ENCODE measurements around the gene FGFR4.
A peak's percentile ranks its signal among the peaks of the same experiment; 100 is the strongest.
"Not testable (repeated sequence)": the region's sequence is repeated elsewhere in the genome, so short reads cannot be mapped to it uniquely, and the experiment has no call there.

FGFR4 gene

GRCh38 chr5:177086654-177087397, at the start of gene FGFR4:
Gene FGFR4, plus strand, starts transcription at chr5:177086915. Its CDS starts 2,688 bp downstream, at chr5:177089603.
- DNase-seq (ENCODE audit: low spot score), result peak; percentile 88

DNA sequence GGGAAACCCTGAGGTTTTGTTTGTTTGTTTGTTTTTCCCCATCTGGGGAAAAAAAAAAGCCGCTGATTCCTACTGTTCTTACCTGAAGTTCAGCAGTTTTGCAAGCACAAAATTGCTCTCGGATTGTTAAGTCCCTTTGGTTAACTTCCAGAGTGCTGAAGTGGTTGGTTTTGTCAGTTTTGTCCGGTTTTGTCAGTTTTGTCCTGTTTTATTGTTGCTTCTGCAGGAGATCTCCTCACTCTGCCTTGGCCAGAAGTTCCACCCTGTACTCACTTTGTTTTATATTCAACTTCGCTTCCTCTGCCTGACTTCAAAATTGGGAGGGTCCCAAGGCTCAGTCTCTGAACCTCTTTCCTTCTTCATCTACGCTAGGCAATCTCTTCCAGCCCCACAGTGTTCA, 49.8 kb upstream of the FGFR4 start:
- no peak for DNase-seq (ENCODE audit: low spot score)

GRCh38 chr5:177040814-177041420, 45.8 kb upstream of the FGFR4 start:
- no peak for DNase-seq (ENCODE audit: low spot score)

GRCh38 chr5:177041936-177042335, 44.8 kb upstream of the FGFR4 start:
- DNase-seq (ENCODE audit: low spot score), result no peak

DNA sequence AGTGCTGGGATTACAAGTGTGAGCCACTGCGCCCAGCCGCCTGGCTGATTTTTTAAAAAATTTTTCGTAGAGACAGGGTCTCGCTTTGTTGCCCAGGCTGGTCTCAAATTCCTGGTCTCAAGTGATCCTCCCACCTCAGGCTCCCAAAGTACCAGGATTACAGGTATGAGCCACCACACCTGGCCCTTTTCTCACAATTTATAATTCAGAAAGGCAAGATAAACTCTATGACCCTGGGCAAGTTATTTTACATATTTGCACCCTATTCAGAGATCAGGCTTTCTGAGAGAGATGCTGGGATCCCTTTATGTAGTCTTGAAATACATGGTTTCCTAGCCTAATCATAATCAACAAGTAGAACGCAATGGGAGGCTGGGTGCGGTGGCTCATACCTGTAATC, 43.6 kb upstream of the FGFR4 start:
- DNase-seq (ENCODE audit: low spot score), result no peak

DNA sequence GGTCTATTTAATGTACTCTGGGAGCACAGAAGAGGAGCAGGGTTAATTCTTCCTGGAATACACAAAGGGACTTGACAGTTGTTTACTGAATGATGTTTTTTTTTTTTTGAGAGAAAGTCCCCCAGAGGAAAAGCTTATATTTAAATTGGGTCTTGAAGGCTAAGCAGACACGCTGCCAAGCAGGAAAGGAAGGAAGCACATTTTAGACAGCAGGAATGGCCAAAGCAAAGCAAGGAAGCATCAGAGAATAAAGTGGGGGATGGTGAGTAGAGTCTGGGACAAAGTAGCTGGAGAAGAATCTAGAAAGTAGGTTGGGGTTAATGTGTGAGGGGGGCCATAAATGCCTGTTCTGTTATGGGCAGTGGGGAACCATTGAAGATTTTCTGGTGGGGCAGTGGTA, 42.8 kb upstream of the FGFR4 start:
- DNase-seq (ENCODE audit: low spot score), result no peak

DNA sequence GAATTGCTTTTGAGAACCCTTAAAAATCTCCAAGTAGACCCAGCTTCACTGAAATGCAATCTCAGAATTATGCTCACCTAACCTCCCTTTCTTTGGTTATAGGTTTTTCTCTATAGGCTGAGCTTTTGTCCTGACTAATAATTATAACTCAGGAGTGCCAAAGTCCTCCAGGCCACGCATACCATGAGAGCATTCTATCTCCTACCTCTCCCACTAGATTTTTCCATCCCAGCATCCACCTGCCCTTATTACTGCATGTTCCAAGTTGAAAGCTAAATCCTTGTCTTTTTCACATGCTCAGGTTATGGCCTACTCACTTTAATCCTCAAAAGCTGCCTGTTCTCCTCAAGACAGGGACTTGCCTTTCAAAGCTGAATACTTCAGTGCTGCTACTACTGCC, 42.1 kb upstream of the FGFR4 start:
- DNase-seq (ENCODE audit: low spot score), result no peak

- DNase-seq (ENCODE audit: low spot score), result no peak
These were observed 41.1 kb upstream of the FGFR4 start for GRCh38 chr5:177045631-177046030.

DNA sequence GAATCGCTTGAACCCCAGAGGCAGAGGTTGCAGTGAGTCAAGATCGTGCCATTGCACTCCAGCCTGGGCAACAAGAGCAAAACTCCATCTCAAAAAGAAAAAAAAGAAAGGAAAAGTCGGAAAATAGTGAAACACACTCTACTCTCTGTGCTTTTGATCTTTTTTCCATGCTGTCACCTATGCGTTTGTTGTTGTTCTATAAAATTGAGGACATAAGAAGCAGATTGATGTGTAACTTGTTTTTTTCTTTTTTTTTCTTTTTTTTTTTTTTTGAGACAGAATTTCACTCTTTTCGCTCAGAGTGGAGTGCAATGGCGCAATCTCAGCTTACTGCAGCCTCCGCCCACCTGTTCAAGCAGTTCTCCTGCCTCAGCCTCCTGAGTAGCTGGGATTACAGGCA, 38.2 kb upstream of the FGFR4 start:
- DNase-seq (ENCODE audit: low spot score), result not testable (repeated sequence)

- no peak for DNase-seq (ENCODE audit: low spot score)
These were observed 37.4 kb upstream of the FGFR4 start for GRCh38 chr5:177049285-177049684.

GRCh38 chr5:177064500-177065277, 22.0 kb upstream of the FGFR4 start:
- DNase-seq (ENCODE audit: low spot score), result no peak

DNA sequence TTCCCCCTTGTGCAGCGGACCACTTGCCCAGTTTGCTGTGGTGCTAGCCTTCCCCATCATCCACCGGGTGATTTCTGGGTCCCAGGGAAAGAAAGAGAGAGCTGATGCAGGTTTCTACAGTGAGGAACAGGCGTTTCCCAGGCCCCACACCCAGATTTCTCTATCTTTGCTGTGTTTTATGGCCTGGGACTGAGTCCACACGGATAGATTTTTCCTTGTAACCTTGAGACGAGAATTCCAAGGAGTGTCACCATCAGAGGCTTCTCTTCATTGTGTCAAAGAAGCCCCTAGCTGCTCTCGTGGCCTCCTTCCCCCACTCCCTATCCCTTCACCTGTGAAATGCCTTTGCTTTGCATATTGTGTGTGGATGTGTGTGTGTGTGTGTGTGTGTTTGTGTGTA, 21.2 kb upstream of the FGFR4 start:
- DNase-seq (ENCODE audit: low spot score), result no peak

DNA sequence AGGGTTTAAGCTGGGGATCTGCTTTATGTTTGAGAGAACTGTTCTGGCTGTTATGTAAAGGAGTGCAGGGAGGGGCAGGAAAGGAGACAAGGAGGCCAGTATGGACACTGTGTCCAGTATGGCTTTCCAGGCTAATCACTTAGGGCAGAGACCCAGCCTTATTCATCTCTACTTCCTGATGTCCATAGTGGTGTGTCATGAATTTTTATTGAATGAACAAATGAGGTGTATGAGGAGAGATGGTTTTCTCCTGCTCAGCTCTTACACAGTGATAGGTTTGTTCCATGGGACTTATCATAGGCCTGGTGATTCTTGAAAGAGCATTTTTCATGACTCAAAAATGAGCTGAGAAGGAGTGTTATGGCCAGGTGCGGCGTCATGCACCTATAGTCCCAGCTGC, 20.5 kb upstream of the FGFR4 start:
- no peak for DNase-seq (ENCODE audit: low spot score)

GRCh38 chr5:177067503-177067902, 19.2 kb upstream of the FGFR4 start:
- DNase-seq (ENCODE audit: low spot score), result no peak

- no peak for DNase-seq (ENCODE audit: low spot score)
These were observed 16.1 kb upstream of the FGFR4 start for GRCh38 chr5:177070536-177071191.

- peak; percentile 65 for DNase-seq (ENCODE audit: low spot score)
These were observed 14.9 kb upstream of the FGFR4 start for GRCh38 chr5:177071666-177072385.

DNA sequence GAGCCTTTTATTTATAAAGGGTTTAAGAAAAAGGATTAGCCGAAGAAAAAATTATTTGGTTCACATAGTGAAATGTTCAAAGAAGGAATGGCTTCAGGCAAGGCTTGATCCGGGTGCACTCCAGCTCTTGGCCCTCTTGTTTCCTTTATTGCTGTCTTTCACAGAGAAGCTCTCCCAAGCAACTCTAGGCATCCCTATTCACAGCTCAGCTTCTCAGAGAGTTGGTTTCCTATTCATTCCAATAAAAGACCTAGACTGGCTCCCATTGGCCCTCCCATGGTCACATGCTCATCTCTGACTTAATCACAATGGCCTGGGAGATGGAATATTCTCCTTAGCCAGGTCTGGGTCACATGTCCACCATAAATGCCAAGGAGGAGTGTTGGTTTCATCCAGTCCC, 9.4 kb upstream of the FGFR4 start:
- DNase-seq (ENCODE audit: low spot score), result no peak

DNA sequence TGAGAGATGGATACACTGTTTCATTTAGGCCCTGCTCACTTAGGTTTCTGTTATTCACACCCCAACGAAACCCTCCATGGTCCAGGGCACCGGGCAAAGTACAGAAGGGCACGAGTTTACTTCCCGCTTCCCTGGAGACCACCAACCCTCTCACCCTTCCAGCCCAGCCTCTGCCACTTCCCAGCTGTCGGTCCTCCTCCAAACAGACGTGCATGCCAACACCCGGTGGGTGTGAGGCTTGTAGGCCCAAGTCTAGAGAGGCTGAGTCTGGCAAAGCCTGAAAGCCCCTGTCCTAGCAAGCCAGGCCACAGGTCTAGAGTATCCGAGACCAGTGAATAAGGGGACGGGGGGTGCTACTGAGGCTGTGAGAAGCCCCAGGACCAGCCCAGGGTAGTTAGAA, 7.1 kb upstream of the FGFR4 start:
- DNase-seq (ENCODE audit: low spot score), result no peak

- no peak for DNase-seq (ENCODE audit: low spot score)
These were observed 6.5 kb upstream of the FGFR4 start for GRCh38 chr5:177080265-177080664.

DNA sequence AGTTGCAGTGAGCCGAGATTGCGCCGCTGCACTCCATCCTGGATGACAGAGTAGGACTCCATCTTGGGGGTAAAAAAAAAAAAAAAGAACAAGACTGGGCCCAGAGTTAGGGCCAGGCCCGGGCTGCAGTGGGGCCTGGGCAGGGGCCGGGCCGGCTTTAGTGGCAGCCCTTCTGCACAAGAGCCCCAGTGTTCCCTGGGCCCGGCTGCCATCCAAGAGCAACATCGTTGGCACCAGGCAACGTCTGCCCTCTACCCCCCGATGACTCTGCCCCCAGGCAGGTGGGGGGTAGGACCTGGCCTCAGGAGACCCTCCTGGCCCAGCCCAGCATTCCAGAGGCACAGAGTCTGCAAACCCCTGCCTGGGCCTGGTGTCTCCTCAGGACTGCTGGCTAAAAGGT, 4.9 kb upstream of the FGFR4 start:
- DNase-seq (ENCODE audit: low spot score), result no peak

GRCh38 chr5:177083357-177083756, 3.4 kb upstream of the FGFR4 start:
- no peak for DNase-seq (ENCODE audit: low spot score)

DNA sequence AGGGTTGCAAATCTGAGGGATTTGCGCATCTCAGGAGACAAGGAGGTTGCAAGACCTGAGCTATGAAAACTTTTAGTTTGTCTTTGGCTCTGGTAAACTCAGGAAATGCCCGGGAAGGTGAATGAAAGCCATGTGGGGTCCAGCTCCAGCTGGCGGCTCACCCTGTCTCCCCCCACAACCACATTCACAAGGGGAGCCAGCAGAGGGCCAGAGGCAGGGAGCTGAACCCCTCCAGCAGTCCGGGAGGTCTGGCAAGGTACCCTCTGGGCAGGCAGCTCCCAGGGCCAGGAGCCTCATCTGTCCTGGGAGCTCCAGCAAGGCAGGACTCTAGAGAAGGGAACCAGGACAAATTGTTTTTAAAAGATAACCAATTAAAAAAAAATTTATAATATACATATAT, 2.5 kb upstream of the FGFR4 start:
- no peak for DNase-seq (ENCODE audit: low spot score)

All from hepatic stellate cell (primary cell).